K562 (cell line): ENCODE data around the gene METTL6. TPM values are rescaled to one million over a fixed set of nuclear protein-coding genes. Genes with fewer than 3 reads are reported as not detected.

Source experiments
- FOS ChIP-seq: IDR thresholded peaks from 3 replicates; pipeline ENCODE4 v1.6.1; 2011; ENCODE audit not compliant: insufficient read length; ENCODE audit errors: extremely low read depth
- NR2C1 ChIP-seq, 2 experiments: fragments of 450-650 bp; IDR thresholded peaks; 2 replicates each; pipeline ENCODE4 v1.6.1; 2017; ENCODE audit warnings: mild to moderate bottlenecking in 2 of 2, antibody characterized with exemption in 1 of 2, inconsistent platforms in 1 of 2, missing compliant biosample characterization in 1 of 2, missing genetic modification characterization in 1 of 2
- POU5F1 ChIP-seq: fragments of 150-350 bp; IDR thresholded peaks from 2 replicates; pipeline ENCODE4 v1.6.1; 2014; ENCODE audit warnings: borderline replicate concordance, low read length, low read depth, mild to moderate bottlenecking; ENCODE audit not compliant: partially characterized antibody
- SAFB ChIP-seq: fragments of 200-400 bp; formaldehyde crosslinking; IDR thresholded peaks from 2 replicates; pipeline ENCODE4 v1.6.1; 2017; ENCODE audit warnings: low read depth, low read length, borderline replicate concordance
- SMAD2 ChIP-seq: fragments of 150-350 bp; IDR thresholded peaks from 2 replicates; pipeline ENCODE4 v1.6.1; 2014; ENCODE audit warnings: low read depth, mild to moderate bottlenecking, low read length
- SREBF1 ChIP-seq: fragments of 150-350 bp; IDR thresholded peaks from 2 replicates; pipeline ENCODE4 v1.6.1; 2014; ENCODE audit warnings: antibody characterized with exemption, low read depth, low read length, borderline replicate concordance
- SRF ChIP-seq, 2 experiments: fragments of 250-450, 450-650 bp in 1 of 2; sonication (Bioruptor Pico) in 1 of 2; sonication (generic) in 1 of 2; formaldehyde crosslinking; IDR thresholded peaks; 2 replicates each; pipeline versions ENCODE4 v1.5.0 to v1.5.1; 2020 to 2022; ENCODE audit warnings: mild to moderate bottlenecking in 1 of 2, missing genetic modification reagents in 1 of 2
- STAG1 ChIP-seq: sonication (generic); formaldehyde crosslinking; IDR thresholded peaks from 2 replicates; pipeline ENCODE4 v1.5.0; 2020; ENCODE audit warnings: missing genetic modification reagents, borderline replicate concordance
- ZNF408 ChIP-seq: fragments of 250-450 bp; sonication (Bioruptor Pico); IDR thresholded peaks from 2 replicates; pipeline ENCODE4 v1.4.0; 2020; ENCODE audit warnings: low read depth, mild to moderate bottlenecking, moderate library complexity
- ZNF717 ChIP-seq: fragments of 250-450 bp; sonication (Bioruptor Pico); IDR thresholded peaks from 2 replicates; pipeline ENCODE4 v1.5.0; 2021
- polyA plus RNA-seq, 8 experiments: library from polyadenylated mRNA; depleted of rRNA in 4 of 8; stranded (reverse) in 5 of 8; unstranded in 3 of 8; fragments of >200 nt; fragmentation: Nextera tagmentation in 2 of 8; fragmentation: Illumina TruSeq in 1 of 8; extraction: Ambion mirVana in 2 of 8; extraction: Trizol in 1 of 8; gene quantifications; 2 replicates each; pipeline versions ENCODE4 v1.2.1 to v1.2.3, GENCODE V29; 2011 to 2014; ENCODE audit warnings: inconsistent platforms in 1 of 8, missing spikeins in 1 of 8
- total RNA-seq, 7 experiments: library from RNA; depleted of rRNA in 6 of 7; stranded (reverse); fragments of >200 nt in 6 of 7; fragmentation: Illumina TruSeq in 2 of 7; extraction: Trizol in 2 of 7; gene quantifications; 2 replicates each; pipeline versions ENCODE4 v1.2.1 to v1.2.3, GENCODE V29; 2011 to 2021; ENCODE audit warnings: low replicate concordance in 1 of 7
- TF ChIP-seq, protein P1 (sequence below): fragments of 450-650 bp; formaldehyde crosslinking; IDR thresholded peaks from 2 replicates; pipeline ENCODE4 v1.4.0; 2020; ENCODE audit warnings: mild to moderate bottlenecking, moderate library complexity
- TF ChIP-seq, protein P2 (sequence below), 2 experiments: fragments of 150-350 bp in 1 of 2; IDR thresholded peaks; 2 replicates each; pipeline ENCODE4 v1.6.1; 2012 to 2016; ENCODE audit warnings: low read depth in 2 of 2, low read length in 2 of 2, mild to moderate bottlenecking in 1 of 2, moderate library complexity in 1 of 2
- TF ChIP-seq, protein P3 (sequence below): sonication (generic); formaldehyde crosslinking; IDR thresholded peaks from 2 replicates; pipeline ENCODE4 v1.8.0; 2023; ENCODE audit warnings: mild to moderate bottlenecking, missing genetic modification reagents

METTL6 gene
- total and polyA plus RNA-seq, 9 of the 15 experiments (the other 6 are each of a cell fraction or from before 2014, with no cell fraction given) = 18.8 to 61.5 (median 33.9) TPM

DNA sequence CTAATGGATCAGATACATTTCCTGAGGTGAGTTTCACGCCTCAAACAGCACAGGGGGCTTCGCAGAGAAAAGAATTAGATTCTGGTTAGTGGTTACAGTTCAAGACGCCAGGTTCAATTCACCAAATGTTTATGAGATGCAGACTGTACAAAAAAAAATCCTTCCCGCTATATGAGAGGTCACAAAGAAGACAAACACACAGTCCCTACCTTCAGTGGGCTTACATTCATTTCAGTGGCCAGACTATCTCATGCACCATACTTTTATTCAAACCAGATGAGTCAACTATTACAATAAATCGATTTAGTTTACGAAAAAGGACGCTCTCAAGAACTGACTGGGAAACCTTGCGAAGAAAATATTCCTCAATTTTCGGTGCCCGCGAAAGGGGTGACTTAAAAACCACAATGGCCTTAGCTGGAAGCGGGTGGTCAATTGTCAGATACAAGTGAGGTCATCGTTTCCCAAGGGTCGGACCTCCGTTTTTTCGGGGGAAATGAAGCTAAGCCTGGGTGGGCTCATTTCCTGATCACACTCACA is 695 bp downstream of the METTL6 start (continued):
- TF ChIP-seq, protein P1, sequence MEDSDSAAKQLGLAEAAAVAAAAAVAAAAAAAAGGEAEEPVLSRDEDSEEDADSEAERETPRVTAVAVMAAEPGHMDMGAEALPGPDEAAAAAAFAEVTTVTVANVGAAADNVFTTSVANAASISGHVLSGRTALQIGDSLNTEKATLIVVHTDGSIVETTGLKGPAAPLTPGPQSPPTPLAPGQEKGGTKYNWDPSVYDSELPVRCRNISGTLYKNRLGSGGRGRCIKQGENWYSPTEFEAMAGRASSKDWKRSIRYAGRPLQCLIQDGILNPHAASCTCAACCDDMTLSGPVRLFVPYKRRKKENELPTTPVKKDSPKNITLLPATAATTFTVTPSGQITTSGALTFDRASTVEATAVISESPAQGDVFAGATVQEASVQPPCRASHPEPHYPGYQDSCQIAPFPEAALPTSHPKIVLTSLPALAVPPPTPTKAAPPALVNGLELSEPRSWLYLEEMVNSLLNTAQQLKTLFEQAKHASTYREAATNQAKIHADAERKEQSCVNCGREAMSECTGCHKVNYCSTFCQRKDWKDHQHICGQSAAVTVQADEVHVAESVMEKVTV (CRISPR knock-in tag) = no peak
- TF ChIP-seq ZNF717 (no peak), SAFB (no peak), STAG1 (no peak), FOS (no peak), SRF (CRISPR knock-in tag; IDR thresholded peaks at IDR 0.05) (no peak), POU5F1 (no peak), ZNF408 (CRISPR knock-in tag) (no peak), SREBF1 (no peak), NR2C1 (IDR thresholded peaks at IDR 0.05) (no peak), NR2C1 (tag; IDR thresholded peaks at IDR 0.05) (no peak), SMAD2 (no peak)
- TF ChIP-seq, protein P2, sequence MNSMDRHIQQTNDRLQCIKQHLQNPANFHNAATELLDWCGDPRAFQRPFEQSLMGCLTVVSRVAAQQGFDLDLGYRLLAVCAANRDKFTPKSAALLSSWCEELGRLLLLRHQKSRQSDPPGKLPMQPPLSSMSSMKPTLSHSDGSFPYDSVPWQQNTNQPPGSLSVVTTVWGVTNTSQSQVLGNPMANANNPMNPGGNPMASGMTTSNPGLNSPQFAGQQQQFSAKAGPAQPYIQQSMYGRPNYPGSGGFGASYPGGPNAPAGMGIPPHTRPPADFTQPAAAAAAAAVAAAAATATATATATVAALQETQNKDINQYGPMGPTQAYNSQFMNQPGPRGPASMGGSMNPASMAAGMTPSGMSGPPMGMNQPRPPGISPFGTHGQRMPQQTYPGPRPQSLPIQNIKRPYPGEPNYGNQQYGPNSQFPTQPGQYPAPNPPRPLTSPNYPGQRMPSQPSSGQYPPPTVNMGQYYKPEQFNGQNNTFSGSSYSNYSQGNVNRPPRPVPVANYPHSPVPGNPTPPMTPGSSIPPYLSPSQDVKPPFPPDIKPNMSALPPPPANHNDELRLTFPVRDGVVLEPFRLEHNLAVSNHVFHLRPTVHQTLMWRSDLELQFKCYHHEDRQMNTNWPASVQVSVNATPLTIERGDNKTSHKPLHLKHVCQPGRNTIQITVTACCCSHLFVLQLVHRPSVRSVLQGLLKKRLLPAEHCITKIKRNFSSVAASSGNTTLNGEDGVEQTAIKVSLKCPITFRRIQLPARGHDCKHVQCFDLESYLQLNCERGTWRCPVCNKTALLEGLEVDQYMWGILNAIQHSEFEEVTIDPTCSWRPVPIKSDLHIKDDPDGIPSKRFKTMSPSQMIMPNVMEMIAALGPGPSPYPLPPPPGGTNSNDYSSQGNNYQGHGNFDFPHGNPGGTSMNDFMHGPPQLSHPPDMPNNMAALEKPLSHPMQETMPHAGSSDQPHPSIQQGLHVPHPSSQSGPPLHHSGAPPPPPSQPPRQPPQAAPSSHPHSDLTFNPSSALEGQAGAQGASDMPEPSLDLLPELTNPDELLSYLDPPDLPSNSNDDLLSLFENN (IDR thresholded peaks at IDR 0.05; ENCODE audit: low read depth in 2 of 2, low read length in 2 of 2) = no peak
- TF ChIP-seq, protein P3, sequence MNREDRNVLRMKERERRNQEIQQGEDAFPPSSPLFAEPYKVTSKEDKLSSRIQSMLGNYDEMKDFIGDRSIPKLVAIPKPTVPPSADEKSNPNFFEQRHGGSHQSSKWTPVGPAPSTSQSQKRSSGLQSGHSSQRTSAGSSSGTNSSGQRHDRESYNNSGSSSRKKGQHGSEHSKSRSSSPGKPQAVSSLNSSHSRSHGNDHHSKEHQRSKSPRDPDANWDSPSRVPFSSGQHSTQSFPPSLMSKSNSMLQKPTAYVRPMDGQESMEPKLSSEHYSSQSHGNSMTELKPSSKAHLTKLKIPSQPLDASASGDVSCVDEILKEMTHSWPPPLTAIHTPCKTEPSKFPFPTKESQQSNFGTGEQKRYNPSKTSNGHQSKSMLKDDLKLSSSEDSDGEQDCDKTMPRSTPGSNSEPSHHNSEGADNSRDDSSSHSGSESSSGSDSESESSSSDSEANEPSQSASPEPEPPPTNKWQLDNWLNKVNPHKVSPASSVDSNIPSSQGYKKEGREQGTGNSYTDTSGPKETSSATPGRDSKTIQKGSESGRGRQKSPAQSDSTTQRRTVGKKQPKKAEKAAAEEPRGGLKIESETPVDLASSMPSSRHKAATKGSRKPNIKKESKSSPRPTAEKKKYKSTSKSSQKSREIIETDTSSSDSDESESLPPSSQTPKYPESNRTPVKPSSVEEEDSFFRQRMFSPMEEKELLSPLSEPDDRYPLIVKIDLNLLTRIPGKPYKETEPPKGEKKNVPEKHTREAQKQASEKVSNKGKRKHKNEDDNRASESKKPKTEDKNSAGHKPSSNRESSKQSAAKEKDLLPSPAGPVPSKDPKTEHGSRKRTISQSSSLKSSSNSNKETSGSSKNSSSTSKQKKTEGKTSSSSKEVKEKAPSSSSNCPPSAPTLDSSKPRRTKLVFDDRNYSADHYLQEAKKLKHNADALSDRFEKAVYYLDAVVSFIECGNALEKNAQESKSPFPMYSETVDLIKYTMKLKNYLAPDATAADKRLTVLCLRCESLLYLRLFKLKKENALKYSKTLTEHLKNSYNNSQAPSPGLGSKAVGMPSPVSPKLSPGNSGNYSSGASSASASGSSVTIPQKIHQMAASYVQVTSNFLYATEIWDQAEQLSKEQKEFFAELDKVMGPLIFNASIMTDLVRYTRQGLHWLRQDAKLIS (CRISPR knock-in tag) = peak; percentile 0; the same call in 1 of the 2 replicates
